HepG2 (cell line): ENCODE data around the gene AP3D1. TPM values are rescaled to one million over a fixed set of nuclear protein-coding genes. Genes with fewer than 3 reads are reported as not detected.

Source experiments
- AHDC1 ChIP-seq: sonication (generic); formaldehyde crosslinking; IDR thresholded peaks from 2 replicates; pipeline ENCODE4 v1.5.1; 2020; ENCODE audit warnings: mild to moderate bottlenecking, missing genetic modification reagents, borderline replicate concordance
- BATF2 ChIP-seq: sonication (generic); formaldehyde crosslinking; IDR thresholded peaks from 2 replicates; pipeline ENCODE4 v1.8.0; 2022; ENCODE audit warnings: mild to moderate bottlenecking, missing genetic modification reagents, moderate library complexity
- DMAP1 ChIP-seq: IDR thresholded peaks from 2 replicates; pipeline ENCODE4 v1.6.1; 2016
- ELF1 ChIP-seq: sonication (generic); formaldehyde crosslinking; IDR thresholded peaks from 2 replicates; pipeline ENCODE4 v1.4.0; 2020; ENCODE audit warnings: missing genetic modification reagents
- MAFG ChIP-seq: sonication (generic); formaldehyde crosslinking; IDR thresholded peaks from 2 replicates; pipeline ENCODE4 v1.5.1; 2020; ENCODE audit warnings: mild to moderate bottlenecking, missing genetic modification reagents
- MAZ ChIP-seq, 2 experiments: sonication (generic) in 1 of 2; formaldehyde crosslinking in 1 of 2; IDR thresholded peaks; 2 replicates each; pipeline versions ENCODE4 v1.5.0 to v1.6.1; 2012 to 2020; ENCODE audit warnings: low read depth in 2 of 2, mild to moderate bottlenecking in 2 of 2, borderline replicate concordance in 1 of 2, improper control_type of control experiment in 1 of 2, low read length in 1 of 2, missing genetic modification reagents in 1 of 2, moderate library complexity in 1 of 2
- MEF2D ChIP-seq: sonication (generic); formaldehyde crosslinking; IDR thresholded peaks from 2 replicates; pipeline ENCODE4 v1.5.1; 2020; ENCODE audit warnings: mild to moderate bottlenecking, missing genetic modification reagents
- PHB2 ChIP-seq: fragments of 450-650 bp; IDR thresholded peaks from 2 replicates; pipeline ENCODE4 v1.6.1; 2018; ENCODE audit not compliant: partially characterized antibody
- POGZ ChIP-seq: sonication (generic); formaldehyde crosslinking; IDR thresholded peaks from 2 replicates; pipeline ENCODE4 v1.4.0; 2020; ENCODE audit warnings: mild to moderate bottlenecking, missing genetic modification reagents
- RFX3 ChIP-seq: IDR thresholded peaks from 2 replicates; pipeline ENCODE4 v1.6.1; 2016; ENCODE audit warnings: missing biosample characterization, missing genetic modification reagents
- RNF2 ChIP-seq: fragments of 450-650 bp; conservative IDR thresholded peaks from 2 replicates; pipeline ENCODE4 v1.6.1; 2016; ENCODE audit warnings: low read depth
- SP4 ChIP-seq: sonication (generic); formaldehyde crosslinking; IDR thresholded peaks from 2 replicates; pipeline ENCODE4 v1.8.1; 2023; ENCODE audit warnings: mild to moderate bottlenecking, missing genetic modification reagents
- SRF ChIP-seq: IDR thresholded peaks from 2 replicates; pipeline ENCODE4 v1.6.1; 2011; ENCODE audit warnings: mild to moderate bottlenecking, low read depth, low read length, moderate library complexity
- TBP ChIP-seq: sonication (generic); formaldehyde crosslinking; IDR thresholded peaks from 2 replicates; pipeline ENCODE4 v1.5.0; 2020; ENCODE audit warnings: missing genetic modification reagents
- ZBTB20 ChIP-seq: sonication (generic); formaldehyde crosslinking; IDR thresholded peaks from 2 replicates; pipeline ENCODE4 v1.8.1; 2023; ENCODE audit warnings: missing genetic modification reagents, low read depth, mild to moderate bottlenecking, borderline replicate concordance
- ZBTB8A ChIP-seq: sonication (generic); formaldehyde crosslinking; IDR thresholded peaks from 2 replicates; pipeline ENCODE4 v1.4.0; 2020; ENCODE audit warnings: mild to moderate bottlenecking, low read depth, missing genetic modification reagents, borderline replicate concordance
- ZNF121 ChIP-seq: sonication (generic); formaldehyde crosslinking; IDR thresholded peaks from 2 replicates; pipeline ENCODE4 v1.5.0; 2020; ENCODE audit warnings: mild to moderate bottlenecking, missing genetic modification reagents
- ZNF292 ChIP-seq: sonication (generic); formaldehyde crosslinking; IDR thresholded peaks from 2 replicates; pipeline ENCODE4 v1.8.1; 2022; ENCODE audit warnings: mild to moderate bottlenecking, low read depth, missing genetic modification reagents, borderline replicate concordance
- ZNF441 ChIP-seq: sonication (generic); formaldehyde crosslinking; IDR thresholded peaks from 2 replicates; pipeline ENCODE4 v1.7.0; 2021; ENCODE audit warnings: missing genetic modification reagents, borderline replicate concordance
- ZNF7 ChIP-seq: IDR thresholded peaks from 2 replicates; pipeline ENCODE4 v1.6.1; 2016; ENCODE audit warnings: missing biosample characterization, missing genetic modification reagents
- ZNF788 ChIP-seq: sonication (generic); formaldehyde crosslinking; IDR thresholded peaks from 2 replicates; pipeline ENCODE4 v1.5.0; 2020; ENCODE audit warnings: mild to moderate bottlenecking, missing genetic modification reagents, borderline replicate concordance
- polyA plus RNA-seq, 8 experiments: library from polyadenylated mRNA; depleted of rRNA in 3 of 8; stranded (reverse) in 7 of 8; unstranded in 1 of 8; fragments of >200 nt; fragmentation: Illumina TruSeq in 4 of 8; extraction: Trizol in 4 of 8; gene quantifications; 2 replicates each; pipeline versions ENCODE4 v1.2.1 to v1.2.3, GENCODE V29; 2011 to 2016; ENCODE audit warnings: low read depth in 4 of 8, missing spikeins in 1 of 8, mixed read lengths in 1 of 8; ENCODE audit not compliant: insufficient read depth in 1 of 8
- total RNA-seq, 5 experiments: library from RNA; depleted of rRNA; stranded (reverse); fragments of >200 nt; fragmentation: Illumina TruSeq; extraction: Trizol; gene quantifications; 2 replicates each; pipeline ENCODE4 v1.2.3, GENCODE V29; 2016; ENCODE audit warnings: low read depth in 1 of 5
- TF ChIP-seq, protein P1 (sequence below): sonication (generic); formaldehyde crosslinking; IDR thresholded peaks from 2 replicates; pipeline ENCODE4 v1.9.0; 2022; ENCODE audit warnings: low read depth, missing genetic modification reagents

AP3D1 gene
- total and polyA plus RNA-seq, 2 of the 13 experiments (the other 11 are each of a cell fraction or from before 2014, with no cell fraction given), result 68.0 to 82.6 TPM

- TF ChIP-seq MAZ (IDR thresholded peaks at IDR 0.05; ENCODE audit: borderline replicate concordance, low read depth, low read length) (no peak), MAZ (CRISPR knock-in tag; IDR thresholded peaks at IDR 0.05; ENCODE audit: low read depth) (no peak), ZNF441 (no peak), ZNF121 (CRISPR knock-in tag) (peak; percentile 66; the same call in 1 of the 2 replicates), BATF2 (CRISPR knock-in tag) (no peak), ZBTB20 (CRISPR knock-in tag) (no peak; the same call in 1 of the 2 replicates), POGZ (CRISPR knock-in tag) (no peak), MEF2D (peak; percentile 62; the same call in 1 of the 2 replicates), SP4 (0 out of 2 replicates have a peak, but pooled peaks have one; percentile 5), PHB2 (no peak), RNF2 (no peak), AHDC1 (CRISPR knock-in tag) (no peak; the same call in 1 of the 2 replicates), ZNF7 (CRISPR knock-in tag) (peak; percentile 91), DMAP1 (CRISPR knock-in tag) (no peak), TBP (CRISPR knock-in tag) (no peak), ZNF788 (CRISPR knock-in tag) (no peak), MAFG (no peak), SRF (no peak), ELF1 (CRISPR knock-in tag) (0 out of 2 replicates have a peak, but pooled peaks have one; percentile 18), RFX3 (CRISPR knock-in tag) (no peak), ZBTB8A (CRISPR knock-in tag) (no peak), ZNF292 (CRISPR knock-in tag) (no peak)
- TF ChIP-seq, protein P1, sequence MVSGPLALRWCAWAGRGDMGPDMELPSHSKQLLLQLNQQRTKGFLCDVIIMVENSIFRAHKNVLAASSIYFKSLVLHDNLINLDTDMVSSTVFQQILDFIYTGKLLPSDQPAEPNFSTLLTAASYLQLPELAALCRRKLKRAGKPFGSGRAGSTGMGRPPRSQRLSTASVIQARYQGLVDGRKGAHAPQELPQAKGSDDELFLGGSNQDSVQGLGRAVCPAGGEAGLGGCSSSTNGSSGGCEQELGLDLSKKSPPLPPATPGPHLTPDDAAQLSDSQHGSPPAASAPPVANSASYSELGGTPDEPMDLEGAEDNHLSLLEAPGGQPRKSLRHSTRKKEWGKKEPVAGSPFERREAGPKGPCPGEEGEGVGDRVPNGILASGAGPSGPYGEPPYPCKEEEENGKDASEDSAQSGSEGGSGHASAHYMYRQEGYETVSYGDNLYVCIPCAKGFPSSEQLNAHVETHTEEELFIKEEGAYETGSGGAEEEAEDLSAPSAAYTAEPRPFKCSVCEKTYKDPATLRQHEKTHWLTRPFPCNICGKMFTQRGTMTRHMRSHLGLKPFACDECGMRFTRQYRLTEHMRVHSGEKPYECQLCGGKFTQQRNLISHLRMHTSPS, result no peak
These were observed 22.6 kb upstream of the AP3D1 start (continued) for GRCh38 chr19:2173767-2174577.
